Stomach (tissue), 4 donors: ENCODE results near the gene ARHGEF10L.

Source experiments
- CTCF ChIP-seq, 7 experiments: fragments of 450-650 bp in 4 of 7; fragments of 200-600 bp in 3 of 7; sonication (generic) in 3 of 7; IDR thresholded peaks; one replicate each; pipeline ENCODE4 v1.5.1; 2016 to 2019; ENCODE audit warnings: antibody characterized with exemption in 7 of 7, control low read depth in 2 of 7, mild to moderate bottlenecking in 1 of 7
- POLR2A ChIP-seq, 4 donors: fragments of 450-650 bp; IDR thresholded peaks; one replicate each; pipeline ENCODE4 v1.6.1; 2016; ENCODE audit warnings: antibody characterized with exemption in 4 of 4, control low read depth in 2 of 4, mild to moderate bottlenecking in 1 of 4, moderate library complexity in 1 of 4

- TF ChIP-seq CTCF (IDR thresholded peaks at IDR 0.05) (no peak), POLR2A (IDR thresholded peaks at IDR 0.05) (no peak)
Observed at GRCh38 chr1:17736625-17737024, 197.1 kb downstream of the ARHGEF10L start.
